A549 treated with Hydrocortisone at 1 μM for 4 hours (cell line): ENCODE data around the gene CFP. TPM values are rescaled to one million over a fixed set of nuclear protein-coding genes. Genes with fewer than 3 reads are reported as not detected.

Source experiments
- total RNA-seq: library from RNA; stranded (reverse); fragments of 200-300 nt; extraction: Qiagen RNA extraction; gene quantifications from 5 replicates; pipeline ENCODE4 v1.2.3, GENCODE V29; 2022

CFP gene
- 0.17 to 0.89 TPM (median 0.64 TPM) in 5 replicates for total RNA-seq

GRCh38 chrX:47629419-47630200 lies at the start of gene CFP:
TSS of gene CFP (minus strand) at chrX:47629930. CDS start at chrX:47629844, 86 bp downstream.

GRCh38 chrX:47658684-47659420 lies 29.1 kb upstream of the CFP start, which contains the start of gene UXT:
TSS of gene UXT (minus strand) at chrX:47659180. CDS start at chrX:47658927, 253 bp downstream.

GRCh38 chrX:47650164-47651042 lies 20.7 kb upstream of the CFP start, which contains the start of gene ELK1:
TSS of gene ELK1 (minus strand) at chrX:47650563. CDS start at chrX:47641441, 9,122 bp downstream.

GRCh38 chrX:47619486-47620302 lies 10.0 kb downstream of the CFP start, which contains the start of gene SYN1:
TSS of gene SYN1 (minus strand) at chrX:47619857. CDS start at chrX:47619728, 129 bp downstream.

GRCh38 chrX:47581731-47582647 lies 47.7 kb downstream of the CFP start, which contains the start of gene TIMP1:
TSS of gene TIMP1 (plus strand) at chrX:47582436. CDS start at chrX:47583416, 980 bp downstream.

Other genes starting within 250 kb of the CFP start
- gene ZNF41, start 146.7 kb downstream of the CFP start, total RNA-seq = 3.3 to 5.8 TPM (median 3.6 TPM) in 5 replicates
- 46.6 to 57.5 TPM (median 54.7 TPM) in 5 replicates for gene ARAF, start 68.7 kb downstream of the CFP start, total RNA-seq
- 231 to 288 TPM (median 262 TPM) in 5 replicates for gene TIMP1, start 47.5 kb downstream of the CFP start, total RNA-seq
- 0.13 to 0.56 TPM (median 0.26 TPM) in 5 replicates for gene SYN1, start 10.1 kb downstream of the CFP start, total RNA-seq
- gene ELK1, start 20.6 kb upstream of the CFP start, total RNA-seq = 34.9 to 38.6 TPM (median 35.6 TPM) in 5 replicates
- gene UXT, start 29.2 kb upstream of the CFP start, total RNA-seq = 142 to 194 TPM (median 182 TPM) in 5 replicates
- gene ZNF81, start 207.0 kb upstream of the CFP start, total RNA-seq = 4.0 to 8.2 TPM (median 6.1 TPM) in 5 replicates